ENCODE results near the gene ZNF683.
"Not testable (repeated sequence)": the region's sequence is repeated elsewhere in the genome, so short reads cannot be mapped to it uniquely, and the experiment has no call there.

Gene ZNF683

GRCh38 chr1:26335774-26336476, 36.6 kb downstream of the ZNF683 start:
- no peak for DNase-seq

GRCh38 chr1:26333312-26333711, 39.2 kb downstream of the ZNF683 start:
- not testable (repeated sequence) for DNase-seq

GRCh38 chr1:26330276-26330675, 42.3 kb downstream of the ZNF683 start:
- DNase-seq: no peak

- not testable (repeated sequence) for DNase-seq
These were observed 43.2 kb downstream of the ZNF683 start for GRCh38 chr1:26329380-26329779.

- DNase-seq: no peak
These were observed 44.0 kb downstream of the ZNF683 start for GRCh38 chr1:26328597-26328996.

GRCh38 chr1:26327956-26328362, 44.6 kb downstream of the ZNF683 start:
- DNase-seq: no peak

GRCh38 chr1:26324550-26324949, 48.0 kb downstream of the ZNF683 start:
- DNase-seq: no peak

- no peak for DNase-seq
These were observed 49.2 kb downstream of the ZNF683 start for GRCh38 chr1:26323382-26323781.

GRCh38 chr1:26322042-26322331, 50.6 kb downstream of the ZNF683 start:
- DNase-seq: no peak

- DNase-seq: peak; percentile 94
These were observed 51.1 kb downstream of the ZNF683 start for GRCh38 chr1:26321315-26322041.

- DNase-seq: no peak
These were observed 51.7 kb downstream of the ZNF683 start for GRCh38 chr1:26320896-26321295.

GRCh38 chr1:26318338-26319064, 54.0 kb downstream of the ZNF683 start:
- no peak for DNase-seq

GRCh38 chr1:26317612-26318337, 54.8 kb downstream of the ZNF683 start, which contains the start of gene CD52:
TSS of gene CD52 (plus strand) at chr1:26317958. CDS start at chr1:26318018, 60 bp downstream.
- peak; percentile 83 for DNase-seq

- no peak for DNase-seq
These were observed 55.4 kb downstream of the ZNF683 start for GRCh38 chr1:26317146-26317545.

- DNase-seq: no peak
These were observed 56.4 kb downstream of the ZNF683 start for GRCh38 chr1:26315874-26316850.

- DNase-seq: no peak
These were observed 58.0 kb downstream of the ZNF683 start for GRCh38 chr1:26314501-26314900.

All from CD4-positive, alpha-beta T cell treated with Interleukin-10 for 1 hour (primary cell).